Neuronal stem cell (in vitro differentiated cells): ENCODE measurements around the gene SMIM10.
"Not testable (repeated sequence)": the region's sequence is repeated elsewhere in the genome, so short reads cannot be mapped to it uniquely, and the experiment has no call there.

ENCODE experiments used
- DNase-seq: peaks from one replicate; pipeline ENCODE4 v3.0.0-alpha.2; 2013; ENCODE audit warnings: low spot score
- H2AFZ ChIP-seq: one replicate; pipeline ENCODE4 v1.6.1; 2013; ENCODE audit warnings: mild to moderate bottlenecking, low read length, inconsistent platforms
- H2AK5ac ChIP-seq: 2 replicates; pipeline ENCODE4 v1.6.1; 2013; ENCODE audit warnings: low read depth, mild to moderate bottlenecking, inconsistent platforms, low read length, moderate library complexity, mixed read lengths
- H2BK120ac ChIP-seq: 2 replicates; pipeline ENCODE4 v1.6.1; 2013; ENCODE audit warnings: low read depth, mild to moderate bottlenecking, inconsistent platforms, low read length, moderate library complexity, mixed read lengths
- H2BK12ac ChIP-seq: one replicate; pipeline ENCODE4 v1.6.1; 2013; ENCODE audit warnings: low read length, inconsistent platforms
- H2BK15ac ChIP-seq: 2 replicates; pipeline ENCODE4 v1.6.1; 2013; ENCODE audit warnings: mild to moderate bottlenecking, low read length, inconsistent platforms, mixed read lengths
- H2BK5ac ChIP-seq: one replicate; pipeline ENCODE4 v1.6.1; 2013; ENCODE audit warnings: inconsistent platforms, mild to moderate bottlenecking, low read length, moderate library complexity
- H3K14ac ChIP-seq: one replicate; pipeline ENCODE4 v1.6.1; 2013; ENCODE audit warnings: low read length, inconsistent platforms
- H3K18ac ChIP-seq: 2 replicates; pipeline ENCODE4 v1.6.1; 2013; ENCODE audit warnings: low read length, inconsistent platforms
- H3K23ac ChIP-seq: 2 replicates; pipeline ENCODE4 v1.6.1; 2013; ENCODE audit warnings: low read depth, mild to moderate bottlenecking, mixed read lengths, low read length, inconsistent platforms; ENCODE audit not compliant: poor library complexity
- H3K27ac ChIP-seq: replicated peaks from 3 replicates; pipeline ENCODE4 v1.5.1; 2013; ENCODE audit warnings: low read length, inconsistent platforms
- H3K27me3 ChIP-seq, 3 experiments: 2 replicates each; pipeline ENCODE4 v1.6.1; 2013; ENCODE audit warnings: low read length in 3 of 3, mild to moderate bottlenecking in 2 of 3, inconsistent platforms in 1 of 3, low read depth in 1 of 3, mixed read lengths in 1 of 3, moderate library complexity in 1 of 3; ENCODE audit not compliant: control insufficient read depth in 3 of 3, insufficient read depth in 3 of 3
- H3K36me3 ChIP-seq, 2 donors: replicated peaks in 1 of 2; 2 replicates each; pipeline ENCODE4 v1.6.1; 2013; ENCODE audit warnings: low read length in 2 of 2; ENCODE audit not compliant: control insufficient read depth in 2 of 2, insufficient read depth in 2 of 2
- H3K4ac ChIP-seq: 2 replicates; pipeline ENCODE4 v1.6.1; 2013; ENCODE audit warnings: inconsistent platforms, mild to moderate bottlenecking, low read length, moderate library complexity
- H3K4me1 ChIP-seq, 2 donors: 1 replicate in 1 of 2; 2 replicates in 1 of 2; pipeline ENCODE4 v1.6.1; 2013; ENCODE audit warnings: low read length in 2 of 2, low read depth in 1 of 2; ENCODE audit not compliant: control insufficient read depth in 2 of 2, insufficient read depth in 1 of 2
- H3K4me2 ChIP-seq: one replicate; pipeline ENCODE4 v1.6.1; 2013; ENCODE audit warnings: mild to moderate bottlenecking, low read length, inconsistent platforms; ENCODE audit not compliant: insufficient read depth, poor library complexity, severe bottlenecking
- H3K4me3 ChIP-seq, 2 donors: 2 replicates each; pipeline ENCODE4 v1.5.1; 2013; ENCODE audit warnings: low read length in 2 of 2, mild to moderate bottlenecking in 2 of 2, inconsistent platforms in 1 of 2, moderate library complexity in 1 of 2
- H3K79me1 ChIP-seq: one replicate; pipeline ENCODE4 v1.6.1; 2013; ENCODE audit warnings: low read depth, mild to moderate bottlenecking, inconsistent platforms, low read length, moderate library complexity
- H3K9ac ChIP-seq: one replicate; pipeline ENCODE4 v1.6.1; 2013; ENCODE audit warnings: mild to moderate bottlenecking, low read depth, low read length, inconsistent platforms; ENCODE audit not compliant: poor library complexity
- H3K9me3 ChIP-seq, 2 donors: replicated peaks in 1 of 2; 2 replicates each; pipeline versions ENCODE3 to v1.6.1; 2013; ENCODE audit warnings: low read length in 2 of 2, mild to moderate bottlenecking in 2 of 2, inconsistent platforms in 1 of 2, low read depth in 1 of 2, mixed read lengths in 1 of 2, moderate library complexity in 1 of 2; ENCODE audit not compliant: control insufficient read depth in 2 of 2, insufficient read depth in 1 of 2
- H4K8ac ChIP-seq: one replicate; pipeline ENCODE4 v1.6.1; 2013; ENCODE audit warnings: low read depth, mild to moderate bottlenecking, inconsistent platforms, low read length, moderate library complexity
- H4K91ac ChIP-seq: one replicate; pipeline ENCODE4 v1.6.1; 2013; ENCODE audit warnings: low read length, low read depth, mild to moderate bottlenecking, inconsistent platforms; ENCODE audit not compliant: poor library complexity
- WGBS, 2 donors: extraction: QIAGEN DNeasy Blood & Tissue Kit; methylation state at CpG; one replicate each; pipeline ENCODE4 v1.1.7; 2013; ENCODE audit warnings: missing lambda C conversion rate in 2 of 2, mixed read lengths in 1 of 2; ENCODE audit not compliant: insufficient read length in 2 of 2, insufficient replicate concordance in 1 of 2; ENCODE audit errors: extremely low coverage in 2 of 2; 5-methylcytosine and 5-hydroxymethylcytosine counted together

Gene SMIM10

DNA sequence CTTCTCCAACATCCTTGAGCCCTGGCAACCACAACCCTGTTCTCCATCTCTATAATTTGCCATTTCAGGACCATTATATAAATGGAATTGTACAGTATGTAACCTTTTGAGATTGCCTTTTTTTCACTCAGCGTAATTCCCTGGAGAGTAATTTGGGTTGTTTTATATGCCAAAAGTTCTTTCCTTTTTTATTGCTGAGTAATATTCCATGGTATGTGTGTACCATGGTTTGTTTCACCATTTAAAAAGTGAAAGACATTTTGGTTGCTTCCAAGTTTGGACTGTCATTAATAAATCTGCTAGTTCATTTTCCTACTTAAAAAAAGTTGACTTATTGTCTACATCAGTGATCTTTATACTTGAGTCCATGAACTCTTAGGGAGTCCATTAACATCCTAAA is 33.0 kb upstream of the SMIM10 start:
- Histone ChIP-seq H3K18ac (no peak overlapping the region), H3K4me2 (no peak overlapping the region), H3K4ac (no peak overlapping the region), H3K4me3 (no peak overlapping the region), H2AK5ac (no peak overlapping the region), H2BK15ac (no peak overlapping the region), H4K8ac (no peak overlapping the region), H4K91ac (no peak overlapping the region), H2AFZ (no peak overlapping the region), H3K27me3 (no peaks in the 10 kb centered on the region), H3K27ac (no peak overlapping the region), H2BK12ac (no peak overlapping the region), H2BK120ac (no peak overlapping the region), H3K9ac (no peak overlapping the region), H3K23ac (no peak overlapping the region), H3K36me3 (no peaks in the 10 kb centered on the region), H3K4me1 (no peaks in the 10 kb centered on the region), H3K14ac (no peak overlapping the region), H3K79me1 (no peaks in the 10 kb centered on the region), H2BK5ac (no peak overlapping the region), H3K9me3 (no peaks in the 10 kb centered on the region)
- no peak for DNase-seq
- WGBS, 2 donors = no CpG with 5 or more reads among the region's 1 CpG

DNA sequence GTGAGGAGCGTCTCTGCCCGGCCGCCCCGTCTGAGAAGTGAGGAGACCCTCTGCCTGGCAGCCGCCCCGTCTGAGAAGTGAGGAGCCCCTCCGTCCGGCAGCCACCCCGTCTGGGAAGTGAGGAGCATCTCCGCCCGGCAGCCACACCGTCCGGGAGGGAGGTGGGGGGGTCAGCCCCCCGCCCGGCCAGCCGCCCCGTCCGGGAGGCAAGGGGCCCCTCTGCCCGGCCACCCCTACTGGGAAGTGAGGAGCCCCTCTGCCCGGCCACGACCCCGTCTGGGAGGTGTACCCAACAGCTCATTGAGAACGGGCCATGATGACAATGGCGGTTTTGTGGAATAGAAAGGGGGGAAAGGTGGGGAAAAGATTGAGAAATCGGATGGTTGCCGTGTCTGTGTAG is 30.4 kb upstream of the SMIM10 start:
- not testable (repeated sequence) for H3K9ac ChIP-seq, H3K14ac ChIP-seq, H2BK5ac ChIP-seq, H3K23ac ChIP-seq, H2BK12ac ChIP-seq, H3K4me3 ChIP-seq, H3K18ac ChIP-seq, H3K27ac ChIP-seq, H3K79me1 ChIP-seq, H2BK15ac ChIP-seq, H3K4me2 ChIP-seq, H3K4me1 ChIP-seq, H4K8ac ChIP-seq, H3K4ac ChIP-seq, H4K91ac ChIP-seq, H3K27me3 ChIP-seq, H2AK5ac ChIP-seq, DNase-seq, H3K9me3 ChIP-seq, H2AFZ ChIP-seq, H3K36me3 ChIP-seq, H2BK120ac ChIP-seq
- WGBS, 2 donors = no CpG with 5 or more reads among the region's 26 CpGs

DNA sequence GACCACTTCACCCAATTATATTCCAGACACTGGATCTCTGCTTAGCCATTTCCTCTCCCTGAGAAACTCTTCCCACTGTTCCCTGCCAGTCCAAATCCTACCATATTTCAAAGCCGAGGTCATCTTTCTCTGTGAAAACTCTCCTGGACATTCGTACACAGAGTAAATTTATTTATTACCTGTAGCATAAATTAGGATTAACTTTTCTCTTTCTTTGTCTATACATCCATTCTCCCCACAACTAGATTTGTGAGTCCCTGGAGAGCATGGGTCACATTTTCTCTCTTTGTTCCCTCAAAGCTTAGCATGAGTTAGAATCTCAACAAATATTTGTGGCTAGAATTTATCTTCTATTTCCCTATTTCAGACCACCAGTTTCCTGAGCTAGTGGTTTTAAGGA is 27.8 kb upstream of the SMIM10 start:
- Histone ChIP-seq H3K18ac (no peak overlapping the region), H3K27me3 (no peaks in the 10 kb centered on the region), H3K4me3 (no peak overlapping the region), H3K27ac (no peak overlapping the region), H4K91ac (no peak overlapping the region), H3K4me1 (no peaks in the 10 kb centered on the region), H2AFZ (no peak overlapping the region), H3K4ac (no peak overlapping the region), H3K23ac (no peak overlapping the region), H3K4me2 (no peak overlapping the region), H3K79me1 (no peaks in the 10 kb centered on the region), H3K36me3 (no peaks in the 10 kb centered on the region), H2BK15ac (no peak overlapping the region), H2AK5ac (no peak overlapping the region), H2BK5ac (no peak overlapping the region), H3K9ac (no peak overlapping the region), H3K9me3 (no peaks in the 10 kb centered on the region), H3K14ac (no peak overlapping the region), H2BK12ac (no peak overlapping the region), H4K8ac (no peak overlapping the region), H2BK120ac (no peak overlapping the region)
- no peak for DNase-seq
- no CpG with 5 or more reads among the region's 2 CpGs for WGBS, 2 donors

DNA sequence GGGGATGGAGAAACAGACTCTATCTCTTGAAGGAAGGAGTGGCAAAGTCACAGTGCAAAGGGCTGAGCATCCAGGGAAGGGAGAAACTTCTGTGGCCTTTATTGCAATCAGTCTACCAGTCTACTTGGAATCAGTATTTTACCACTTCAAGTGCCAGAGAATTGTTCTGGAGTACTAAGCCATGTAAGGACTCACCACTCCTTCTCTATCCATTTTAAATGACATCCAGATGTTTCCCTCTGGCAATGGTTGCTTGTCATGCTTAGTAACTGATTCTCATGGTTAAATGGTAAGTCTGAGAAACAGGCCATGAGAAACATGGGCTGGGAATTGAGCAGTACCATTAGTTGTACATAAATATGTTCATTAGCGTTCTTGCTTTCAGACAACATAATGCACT is 21.1 kb upstream of the SMIM10 start:
- Histone ChIP-seq H2BK12ac (no peak overlapping the region), H3K27ac (no peak overlapping the region), H3K36me3 (no peaks in the 10 kb centered on the region), H3K14ac (no peak overlapping the region), H3K4me1 (no peaks in the 10 kb centered on the region), H3K9ac (no peak overlapping the region), H3K18ac (no peak overlapping the region), H4K8ac (no peak overlapping the region), H2BK5ac (no peak overlapping the region), H3K9me3 (no peaks in the 10 kb centered on the region), H3K4me2 (no peak overlapping the region), H2BK120ac (no peak overlapping the region), H3K27me3 (peaks cover 0 to 1% (median 0%) of the 10 kb centered on the region in 3 experiments), H2BK15ac (no peak overlapping the region), H3K79me1 (no peaks in the 10 kb centered on the region), H3K4ac (no peak overlapping the region), H4K91ac (no peak overlapping the region), H3K23ac (no peak overlapping the region), H3K4me3 (no peak overlapping the region), H2AFZ (no peak overlapping the region), H2AK5ac (no peak overlapping the region)
- WGBS, 2 donors = no CpG with 5 or more reads among the region's 1 CpG
- no peak for DNase-seq
